NCI-H146 (cell line): ENCODE measurements around the gene JUNB.

Experiments
- DNase-seq: peaks from one replicate; lab custom pipeline; 2025; lab: John Stamatoyannopoulos, UW

The JUNB gene

DNA sequence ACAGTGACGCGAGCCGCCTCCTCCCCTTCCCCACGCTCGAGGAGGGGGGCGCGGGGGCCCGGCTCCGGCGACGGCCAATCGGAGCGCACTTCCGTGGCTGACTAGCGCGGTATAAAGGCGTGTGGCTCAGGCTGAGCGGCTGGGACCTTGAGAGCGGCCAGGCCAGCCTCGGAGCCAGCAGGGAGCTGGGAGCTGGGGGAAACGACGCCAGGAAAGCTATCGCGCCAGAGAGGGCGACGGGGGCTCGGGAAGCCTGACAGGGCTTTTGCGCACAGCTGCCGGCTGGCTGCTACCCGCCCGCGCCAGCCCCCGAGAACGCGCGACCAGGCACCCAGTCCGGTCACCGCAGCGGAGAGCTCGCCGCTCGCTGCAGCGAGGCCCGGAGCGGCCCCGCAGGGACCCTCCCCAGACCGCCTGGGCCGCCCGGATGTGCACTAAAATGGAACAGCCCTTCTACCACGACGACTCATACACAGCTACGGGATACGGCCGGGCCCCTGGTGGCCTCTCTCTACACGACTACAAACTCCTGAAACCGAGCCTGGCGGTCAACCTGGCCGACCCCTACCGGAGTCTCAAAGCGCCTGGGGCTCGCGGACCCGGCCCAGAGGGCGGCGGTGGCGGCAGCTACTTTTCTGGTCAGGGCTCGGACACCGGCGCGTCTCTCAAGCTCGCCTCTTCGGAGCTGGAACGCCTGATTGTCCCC is at the start of gene JUNB:
TSS of gene JUNB (plus strand) at position 142 of the 706 bp plus-strand sequence. CDS start at position 428, 286 bp downstream.
- peak; percentile 97 for DNase-seq

DNA sequence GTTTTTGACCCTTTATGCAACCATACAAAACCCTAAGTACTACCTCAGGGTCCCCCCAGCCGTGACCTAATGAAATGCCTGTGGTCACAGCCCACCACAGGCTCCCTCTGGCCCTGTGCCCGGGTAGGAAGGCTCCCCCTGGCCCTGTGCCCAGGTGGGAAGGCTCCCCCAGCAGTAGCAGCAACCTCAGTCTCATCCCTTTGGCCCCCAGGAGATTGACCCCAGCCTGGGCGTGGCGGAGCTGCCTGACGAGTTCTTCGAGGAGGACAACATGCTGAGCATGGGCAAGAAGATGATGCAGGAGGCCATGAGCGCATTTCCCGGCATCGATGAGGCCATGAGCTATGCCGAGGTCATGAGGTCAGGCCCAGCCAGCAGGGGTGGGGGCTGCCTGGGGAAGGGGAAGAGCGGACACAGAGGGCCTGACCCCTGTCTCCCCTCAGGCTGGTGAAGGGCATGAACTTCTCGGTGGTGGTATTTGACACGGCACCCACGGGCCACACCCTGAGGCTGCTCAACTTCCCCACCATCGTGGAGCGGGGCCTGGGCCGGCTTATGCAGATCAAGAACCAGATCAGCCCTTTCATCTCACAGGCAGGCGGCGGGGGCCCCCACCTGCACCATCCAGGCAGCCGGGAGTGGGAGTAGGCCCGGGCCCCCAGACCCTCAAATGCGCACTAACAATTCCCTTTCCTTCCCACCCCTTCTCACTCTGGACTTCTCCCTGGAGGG is 46.0 kb upstream of the JUNB start:
- no peak for DNase-seq

DNA sequence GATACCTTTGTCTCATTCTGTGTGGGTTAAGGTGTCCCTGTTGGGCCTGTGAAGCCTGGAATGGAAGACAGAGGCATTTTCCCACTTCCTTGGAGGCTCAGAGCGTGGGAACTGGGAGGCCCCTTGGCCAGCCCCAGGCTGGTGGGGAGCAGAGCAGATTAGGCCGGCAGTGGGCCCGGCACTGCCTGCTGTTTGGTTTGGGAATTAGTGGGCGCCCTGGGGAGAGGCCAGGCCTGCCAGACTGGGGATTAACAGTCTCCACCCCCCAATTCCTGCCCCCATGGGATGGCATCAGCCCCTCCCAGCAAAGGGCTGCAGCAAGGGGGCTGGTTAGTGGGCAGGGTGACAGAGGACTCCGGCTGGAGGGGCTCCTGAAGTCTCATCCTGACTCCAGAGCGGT is 42.8 kb upstream of the JUNB start:
- no peak for DNase-seq

DNA sequence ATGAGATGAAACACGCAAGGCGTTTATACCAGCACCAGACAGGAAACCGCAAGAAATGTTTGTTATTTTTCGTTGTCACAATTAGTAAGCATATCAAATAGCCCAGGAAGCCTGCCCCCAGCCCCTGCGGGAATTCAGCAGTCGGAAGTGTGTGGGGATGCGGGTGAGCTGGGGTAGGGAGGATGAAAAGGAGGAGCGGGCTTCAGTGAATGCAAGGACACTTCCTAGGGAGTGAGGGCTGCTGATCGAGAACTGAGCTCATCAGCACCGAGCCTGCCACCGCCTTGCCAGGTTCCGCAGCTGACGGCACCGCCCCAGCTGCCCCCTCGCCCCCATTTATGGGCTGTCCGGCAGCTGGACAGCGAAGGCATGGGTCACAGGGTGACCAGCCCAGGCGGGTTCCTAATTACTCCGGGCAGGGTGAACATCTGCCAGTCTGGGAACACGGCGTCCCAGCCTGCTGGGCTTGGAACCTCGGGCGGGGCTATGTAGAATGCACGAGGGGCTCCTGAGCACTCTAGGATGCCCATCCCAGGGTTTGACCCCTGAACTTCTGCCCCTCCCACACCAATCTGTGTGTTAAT is 41.3 kb upstream of the JUNB start:
- peak; percentile 42 for DNase-seq

DNA sequence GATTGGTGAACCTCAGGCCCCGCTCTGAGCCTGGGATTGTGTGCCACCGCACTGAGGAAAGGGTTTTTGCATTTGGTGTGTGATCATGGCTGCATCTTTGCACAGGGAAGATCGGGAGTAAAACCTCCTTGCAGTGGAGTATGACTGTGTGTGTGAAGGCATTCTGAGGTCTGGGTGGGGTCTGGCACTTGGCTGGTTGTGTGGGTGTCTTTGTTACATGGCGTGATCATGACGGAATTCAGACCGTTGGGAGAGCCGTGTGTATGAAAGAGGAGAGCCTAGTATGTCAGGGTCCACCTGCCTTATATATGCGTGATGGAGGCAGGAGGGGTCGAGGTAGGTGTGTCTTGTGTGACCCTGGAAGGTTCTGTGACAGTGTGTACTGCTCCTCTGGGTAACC is 40.4 kb upstream of the JUNB start:
- DNase-seq = no peak

DNA sequence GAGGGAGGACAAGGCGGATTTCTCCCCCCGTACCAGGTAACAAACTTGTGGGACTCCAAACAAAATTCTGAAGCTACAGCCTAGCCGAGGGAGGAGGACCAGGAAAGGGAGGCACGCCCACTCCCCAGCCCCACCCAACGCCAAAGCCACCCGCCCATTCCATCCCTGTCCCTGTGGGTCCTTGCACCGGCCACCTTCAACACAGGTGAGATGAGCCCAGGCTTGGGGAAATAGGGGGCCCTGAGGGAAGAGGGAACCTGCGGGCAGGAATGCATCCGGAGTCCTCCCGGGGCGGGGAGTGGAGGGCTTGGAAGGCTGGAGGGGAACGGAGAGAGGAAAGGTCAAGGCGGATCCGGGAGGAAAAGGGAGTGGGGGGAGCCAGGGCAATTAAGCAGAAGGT is 39.7 kb upstream of the JUNB start, which contains the start of gene BEST2:
TSS of gene BEST2 (plus strand) at position 157 of the 400 bp plus-strand sequence. CDS start 802 bp downstream, outside the sequence.
- no peak for DNase-seq

DNA sequence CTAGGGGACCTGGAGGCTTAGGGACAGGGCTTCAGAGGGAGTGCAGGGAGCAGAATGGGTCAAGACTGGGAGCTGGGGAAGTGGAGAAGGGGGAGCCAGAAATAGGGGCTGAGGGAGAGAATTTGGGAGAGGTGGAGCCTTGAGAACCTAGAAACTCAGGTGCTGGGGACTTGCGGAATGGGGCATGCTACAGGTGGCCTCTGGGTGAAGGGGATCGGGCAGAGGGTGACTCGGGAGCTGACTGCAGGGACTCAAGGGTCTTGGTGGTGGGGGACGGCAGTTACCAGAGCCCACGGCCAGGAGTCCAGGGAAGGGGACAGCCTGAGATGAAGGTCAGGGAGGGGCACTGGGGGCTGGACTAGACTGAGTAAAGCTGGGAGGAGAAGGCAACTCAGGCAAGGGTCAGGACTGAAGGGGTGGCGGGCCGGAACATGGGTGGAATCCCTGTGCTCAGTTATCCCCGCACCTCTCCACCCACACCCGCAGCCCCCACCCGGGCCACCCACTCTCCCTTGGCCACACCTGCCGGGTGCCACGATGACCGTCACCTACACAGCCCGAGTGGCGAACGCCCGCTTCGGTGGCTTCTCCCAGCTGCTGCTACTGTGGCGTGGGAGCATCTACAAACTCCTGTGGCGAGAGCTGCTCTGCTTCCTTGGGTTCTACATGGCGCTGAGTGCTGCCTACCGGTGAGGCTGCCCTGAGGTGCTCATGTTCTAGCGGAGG is 39.1 kb upstream of the JUNB start:
- no peak for DNase-seq

DNA sequence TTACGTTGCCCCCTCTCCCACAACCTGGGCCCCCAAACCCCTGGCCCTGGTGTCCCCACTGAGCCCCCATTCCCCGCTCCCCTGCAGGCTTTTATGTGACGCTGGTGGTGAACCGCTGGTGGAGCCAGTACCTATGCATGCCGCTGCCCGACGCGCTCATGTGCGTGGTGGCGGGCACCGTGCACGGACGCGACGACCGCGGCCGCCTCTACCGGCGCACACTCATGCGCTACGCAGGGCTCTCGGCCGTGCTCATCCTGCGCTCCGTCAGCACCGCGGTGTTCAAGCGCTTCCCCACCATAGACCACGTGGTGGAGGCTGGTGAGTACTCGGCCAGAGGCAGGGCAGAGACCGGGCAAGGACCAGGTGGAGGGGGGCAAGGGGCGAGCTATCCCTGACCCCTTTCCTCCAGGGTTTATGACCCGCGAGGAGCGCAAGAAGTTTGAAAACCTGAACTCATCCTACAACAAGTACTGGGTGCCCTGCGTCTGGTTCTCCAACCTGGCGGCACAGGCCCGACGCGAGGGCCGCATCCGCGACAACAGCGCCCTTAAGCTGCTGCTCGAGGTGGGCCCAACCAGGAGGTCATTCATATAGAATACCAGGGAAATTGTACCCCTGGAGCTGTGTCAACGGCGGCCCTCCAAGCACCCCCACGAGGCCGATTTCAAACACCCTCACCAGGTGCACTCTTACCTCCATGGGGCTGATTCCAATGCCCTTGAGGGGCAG is 36.7 kb upstream of the JUNB start:
- no peak for DNase-seq

DNA sequence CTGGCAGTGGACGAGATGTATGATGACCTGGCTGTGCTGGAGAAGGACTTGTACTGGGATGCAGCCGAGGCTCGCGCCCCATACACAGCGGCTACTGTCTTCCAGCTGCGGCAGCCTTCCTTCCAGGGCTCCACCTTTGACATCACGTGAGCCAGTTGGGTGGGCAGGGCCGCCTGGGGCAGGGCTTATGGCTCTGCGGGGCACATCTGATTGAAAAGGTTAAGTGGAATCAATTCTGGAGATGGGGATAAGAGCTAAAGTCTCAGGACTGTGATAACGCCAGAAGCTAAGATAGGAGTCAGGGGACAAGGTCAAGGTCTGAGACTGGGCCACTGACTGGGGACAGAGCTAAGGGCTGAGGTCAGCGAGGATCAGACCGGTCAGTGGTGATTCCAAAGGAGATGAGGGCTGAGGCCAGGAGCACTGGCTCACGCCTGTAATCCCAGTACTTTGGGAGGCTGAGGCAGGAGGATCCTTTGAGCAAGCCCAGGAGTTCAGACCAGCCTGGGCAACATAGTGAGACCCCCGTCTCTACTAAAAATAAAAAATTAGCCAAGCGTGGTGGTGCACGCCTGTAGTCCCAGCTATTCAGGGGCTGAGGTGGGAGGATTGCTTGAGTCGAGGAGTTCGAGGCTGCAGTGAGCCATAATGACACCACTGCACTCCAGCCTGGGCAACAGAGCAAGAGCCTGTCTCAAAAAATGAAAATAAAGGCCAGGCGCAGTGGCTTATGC is 35.0 kb upstream of the JUNB start:
- DNase-seq = no peak

DNA sequence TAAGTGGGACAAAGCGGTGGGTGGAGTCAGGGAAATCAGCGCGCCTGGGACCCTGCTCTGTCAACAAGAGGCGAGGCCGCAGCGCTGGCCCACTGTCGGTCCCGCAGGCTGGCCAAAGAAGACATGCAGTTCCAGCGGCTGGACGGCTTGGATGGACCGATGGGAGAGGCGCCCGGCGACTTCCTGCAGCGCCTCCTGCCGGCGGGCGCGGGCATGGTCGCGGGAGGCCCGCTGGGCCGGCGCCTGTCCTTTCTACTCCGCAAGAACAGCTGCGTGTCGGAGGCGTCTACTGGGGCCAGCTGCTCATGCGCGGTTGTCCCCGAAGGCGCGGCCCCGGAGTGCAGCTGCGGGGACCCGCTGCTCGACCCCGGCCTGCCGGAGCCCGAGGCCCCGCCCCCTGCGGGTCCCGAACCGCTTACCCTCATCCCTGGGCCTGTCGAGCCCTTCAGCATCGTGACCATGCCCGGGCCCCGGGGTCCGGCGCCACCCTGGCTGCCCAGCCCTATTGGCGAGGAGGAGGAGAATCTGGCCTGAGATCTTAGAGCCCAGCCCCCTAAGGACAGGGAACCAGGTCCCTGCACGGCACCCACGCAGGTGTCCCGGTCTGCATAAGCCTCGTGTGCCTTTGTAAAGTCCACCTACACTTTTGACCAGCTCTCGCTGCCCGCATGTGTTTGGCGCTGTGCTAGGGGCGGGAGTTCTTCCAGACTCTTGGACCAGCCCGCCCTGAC is 33.6 kb upstream of the JUNB start:
- peak; percentile 89 for DNase-seq

DNA sequence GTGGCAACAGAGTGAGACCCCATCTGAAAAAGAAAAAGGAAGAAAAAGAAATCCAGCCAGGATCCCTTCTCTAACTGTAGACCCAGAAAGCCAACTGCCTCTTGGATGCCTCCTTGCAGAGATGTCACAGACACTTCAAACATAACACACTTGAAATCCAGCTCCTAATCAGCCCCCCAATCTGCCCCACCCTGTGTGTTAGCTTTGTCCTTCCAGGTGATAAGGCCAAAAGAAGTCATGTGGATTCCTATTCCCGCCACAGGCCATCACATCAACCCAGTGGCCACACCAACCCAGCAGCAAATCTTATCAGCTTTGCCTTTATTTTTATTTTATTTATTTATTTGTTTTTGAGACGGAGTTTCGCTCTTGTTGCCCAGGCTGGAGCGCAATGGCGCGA is 31.6 kb upstream of the JUNB start:
- no peak for DNase-seq

DNA sequence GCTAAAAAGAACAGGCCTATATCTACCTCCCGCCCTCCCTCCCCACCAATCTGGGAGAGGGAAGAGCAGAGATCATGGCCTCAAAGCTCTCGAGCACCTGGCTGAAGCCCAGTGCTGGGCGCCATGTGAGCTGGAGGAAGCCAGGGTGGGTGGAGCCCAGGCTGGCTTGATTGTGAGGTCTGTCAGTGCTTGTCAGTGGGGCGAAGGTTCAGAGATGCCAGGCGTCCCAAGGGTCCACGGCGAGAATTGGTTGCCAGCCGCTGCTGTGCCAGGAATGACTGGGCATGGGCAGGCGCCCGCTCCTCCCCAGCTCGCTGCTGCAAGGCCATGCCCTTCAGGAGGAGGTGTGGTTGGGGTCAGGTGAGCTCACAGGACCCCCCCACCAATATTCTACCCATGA is 28.2 kb upstream of the JUNB start:
- DNase-seq = no peak

DNA sequence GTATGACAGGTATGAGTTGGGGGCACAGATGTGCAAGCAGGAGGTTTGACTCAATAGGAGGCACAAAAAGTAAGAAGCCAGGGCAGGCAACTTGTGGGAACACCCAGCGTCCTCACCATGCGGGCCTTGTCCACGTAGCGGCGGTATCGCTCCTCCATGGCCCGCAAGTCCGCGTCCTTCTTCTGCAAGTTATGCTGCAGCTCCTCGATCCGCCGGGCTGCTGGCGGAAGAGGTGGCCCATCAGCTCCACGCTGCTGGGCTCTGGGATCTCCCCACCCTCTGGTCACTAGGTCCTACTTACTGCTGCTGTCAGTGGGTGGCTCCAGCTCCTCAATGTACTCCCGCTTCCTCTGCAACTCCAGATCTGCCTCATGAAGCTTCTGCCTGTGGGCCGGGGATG is 26.6 kb upstream of the JUNB start:
- DNase-seq = no peak

DNA sequence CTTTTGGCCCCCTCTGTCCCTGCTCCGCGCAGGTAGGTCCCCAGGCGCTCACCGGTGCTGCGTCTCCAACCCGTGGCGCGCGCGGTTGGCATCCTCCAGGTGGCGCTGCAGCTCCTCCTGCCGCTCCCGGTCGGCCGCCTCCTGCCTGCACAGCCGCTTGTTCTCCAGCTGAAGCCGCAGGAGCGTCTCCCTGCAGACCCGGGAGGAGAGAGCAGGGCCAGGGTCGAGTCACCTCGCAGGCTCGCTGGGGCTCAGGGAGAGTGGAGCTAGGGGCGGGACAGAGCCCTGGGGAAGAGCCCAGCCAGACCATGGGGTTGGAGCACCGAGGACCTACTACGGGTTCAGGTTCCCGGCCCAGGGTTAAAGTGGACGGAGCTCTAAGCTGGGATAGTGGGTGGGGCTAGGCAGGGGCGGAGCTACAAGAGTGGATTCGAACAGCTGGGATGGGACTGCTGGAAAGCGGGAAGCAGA is 25.2 kb upstream of the JUNB start:
- no peak for DNase-seq

DNA sequence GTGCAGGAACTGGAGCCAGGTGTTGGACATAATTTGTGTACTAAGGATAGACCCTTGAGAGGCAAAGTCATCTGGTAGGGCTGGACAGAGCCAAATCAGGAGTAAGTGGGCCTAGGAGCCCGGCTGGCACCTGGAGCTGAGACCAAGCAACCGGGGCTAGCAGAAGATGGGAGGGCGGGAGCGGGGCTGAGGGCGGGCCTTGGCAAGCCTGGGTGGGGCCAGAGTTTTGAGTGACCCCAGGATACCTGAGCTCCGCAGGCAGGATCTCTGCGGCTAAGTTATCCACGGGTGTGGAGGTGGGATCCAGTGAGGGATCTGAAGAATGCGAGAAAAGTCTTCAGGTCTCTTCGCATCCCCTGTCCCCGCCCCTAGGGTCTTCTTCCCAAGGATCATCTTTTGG is 24.1 kb upstream of the JUNB start:
- no peak for DNase-seq

DNA sequence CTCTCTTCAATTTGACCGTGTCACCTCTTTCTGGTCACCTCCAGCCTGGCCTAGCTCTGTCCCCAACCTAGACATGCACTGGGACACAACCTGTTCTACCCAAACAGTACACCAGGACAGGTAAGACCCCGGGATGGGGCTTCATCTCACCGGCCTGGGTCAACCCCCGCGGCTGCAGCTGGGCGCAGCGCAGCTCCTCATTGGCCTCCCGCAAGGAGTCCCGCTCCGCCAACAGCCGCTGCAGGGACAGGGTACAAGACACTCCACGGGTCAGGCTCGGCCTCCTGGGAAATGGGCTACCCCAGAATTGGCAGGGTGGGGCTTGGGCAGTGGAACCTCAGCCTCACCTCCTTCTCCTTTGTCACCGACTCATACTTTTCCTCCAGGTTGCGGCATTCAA is 23.6 kb upstream of the JUNB start:
- DNase-seq = no peak

DNA sequence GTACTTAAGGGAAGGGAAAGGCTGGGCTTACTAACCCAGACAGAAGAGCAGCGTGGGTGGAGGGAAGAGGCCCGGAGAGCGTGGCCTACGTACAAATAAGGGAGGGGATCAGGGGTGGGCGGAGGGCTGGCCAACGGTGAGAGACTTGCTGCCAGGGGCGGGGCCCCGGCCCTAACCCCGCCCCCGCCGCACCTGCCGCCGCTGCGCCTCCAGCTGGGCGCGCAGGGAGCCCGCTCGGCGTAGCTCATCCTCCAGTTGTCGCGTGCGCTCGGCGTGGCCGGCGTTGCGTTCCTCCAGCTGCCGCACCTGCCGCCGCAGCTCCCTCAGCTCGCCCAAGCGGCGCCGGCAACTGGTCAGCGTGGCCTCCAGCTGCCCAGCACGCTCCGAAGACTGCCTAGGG is 21.6 kb upstream of the JUNB start:
- DNase-seq = no peak

DNA sequence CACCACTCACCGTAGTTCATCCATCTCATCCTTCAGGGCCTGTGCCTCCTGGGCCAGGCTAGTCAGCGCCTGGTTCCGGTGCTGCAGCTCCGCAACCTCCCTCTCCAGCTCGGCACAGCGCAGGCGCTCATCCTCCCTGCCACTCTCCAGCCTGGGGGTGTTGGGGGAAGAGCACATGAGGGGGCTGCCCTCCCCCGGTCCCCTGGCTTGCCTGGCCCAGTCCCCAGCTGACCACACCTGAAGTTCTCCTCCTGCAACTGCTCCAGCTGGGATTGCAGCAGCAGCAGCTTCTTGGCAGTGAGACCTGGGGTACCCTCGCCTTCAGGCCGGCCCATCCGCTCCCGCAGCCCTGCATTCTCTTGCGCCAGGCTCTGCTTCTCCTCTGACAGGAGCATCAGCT is 20.4 kb upstream of the JUNB start:
- no peak for DNase-seq

DNA sequence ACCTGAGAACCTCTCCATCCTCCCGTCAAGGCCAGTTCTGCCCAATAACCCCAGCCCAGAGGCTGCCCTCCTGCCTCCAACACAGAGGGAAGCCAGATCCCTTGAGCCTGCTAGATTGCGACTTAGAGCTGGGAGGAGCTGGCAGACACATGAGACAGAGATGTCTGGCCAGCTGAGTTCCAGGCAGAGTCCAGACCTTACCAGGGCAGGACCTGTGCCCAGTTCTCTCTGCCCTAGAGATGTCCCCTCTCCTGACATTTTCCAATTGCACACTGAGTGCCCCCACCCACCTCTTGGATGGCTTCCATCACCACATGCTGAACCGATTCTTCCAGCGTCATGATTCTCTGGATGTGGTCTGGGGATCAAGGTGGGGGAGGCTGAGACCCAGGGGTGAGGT is 19.0 kb upstream of the JUNB start:
- DNase-seq = no peak

DNA sequence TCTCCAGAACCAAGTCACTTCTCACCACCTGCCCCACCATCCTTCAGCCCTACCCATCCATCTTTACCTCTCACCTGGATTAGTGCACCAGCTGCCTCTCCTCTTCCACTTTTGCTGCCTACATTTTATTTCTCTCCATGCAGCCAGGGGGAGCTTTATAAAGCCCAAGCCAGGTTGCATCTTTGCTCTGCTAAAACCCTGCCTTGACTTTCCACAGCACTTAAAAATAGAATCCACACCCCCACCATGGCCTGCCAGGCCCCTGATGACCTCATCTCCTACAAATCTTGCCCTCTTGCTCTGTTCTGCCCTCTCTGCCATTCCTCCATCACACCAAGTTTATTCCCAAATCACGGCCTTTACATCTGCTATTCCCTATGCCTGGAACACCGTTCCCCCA is 17.7 kb upstream of the JUNB start:
- no peak for DNase-seq
